ENCODE results near the gene PAPLN. TPM values are rescaled to one million over a fixed set of nuclear protein-coding genes. Genes with fewer than 3 reads are reported as not detected.

The PAPLN gene
- total RNA-seq, 2 experiments from 2014 or later, result 0.29 to 0.47 TPM

DNA sequence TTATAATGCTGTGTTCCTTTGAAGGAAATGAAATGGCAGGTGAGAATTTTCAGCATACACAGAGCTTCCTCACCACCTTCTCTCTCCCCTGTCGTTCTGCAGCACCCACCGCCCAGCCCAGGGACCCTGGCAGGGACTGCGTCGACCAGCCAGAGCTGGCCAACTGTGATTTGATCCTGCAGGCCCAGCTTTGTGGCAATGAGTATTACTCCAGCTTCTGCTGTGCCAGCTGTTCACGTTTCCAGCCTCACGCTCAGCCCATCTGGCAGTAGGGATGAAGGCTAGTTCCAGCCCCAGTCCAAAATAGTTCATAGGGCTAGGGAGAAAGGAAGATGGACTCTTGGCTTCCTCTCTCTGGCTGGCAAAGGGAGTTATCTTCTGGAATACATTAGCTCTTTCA lies 35.1 kb downstream of the PAPLN start:
- ChIA-PET POLR2A (no interaction called here), CTCF (interaction anchor here (1.1 to 2.3 kb wide), 3 partner anchors 9 to 100 kb away, joined by 3 to 8 read pairs (median 3); no protein-coding TSS in a partner anchor)
- no peak for ATAC-seq
- Mint-ChIP-seq H3K27me3 (peaks cover 11% of the 10 kb centered on the region), H3K4me1 (ENCODE audit: low read depth) (peaks cover 9% of the 10 kb centered on the region), H3K36me3 (ENCODE audit: low read depth) (peaks cover 5% of the 10 kb centered on the region), H3K9me3 (no peaks in the 10 kb centered on the region), H3K27ac (no peak overlapping the region), H3K4me3 (no peak overlapping the region)
- intact Hi-C loops (cut with micrococcal nuclease), result no loop called here
- DNase-seq, result no peak
- TF ChIP-seq, protein P1, sequence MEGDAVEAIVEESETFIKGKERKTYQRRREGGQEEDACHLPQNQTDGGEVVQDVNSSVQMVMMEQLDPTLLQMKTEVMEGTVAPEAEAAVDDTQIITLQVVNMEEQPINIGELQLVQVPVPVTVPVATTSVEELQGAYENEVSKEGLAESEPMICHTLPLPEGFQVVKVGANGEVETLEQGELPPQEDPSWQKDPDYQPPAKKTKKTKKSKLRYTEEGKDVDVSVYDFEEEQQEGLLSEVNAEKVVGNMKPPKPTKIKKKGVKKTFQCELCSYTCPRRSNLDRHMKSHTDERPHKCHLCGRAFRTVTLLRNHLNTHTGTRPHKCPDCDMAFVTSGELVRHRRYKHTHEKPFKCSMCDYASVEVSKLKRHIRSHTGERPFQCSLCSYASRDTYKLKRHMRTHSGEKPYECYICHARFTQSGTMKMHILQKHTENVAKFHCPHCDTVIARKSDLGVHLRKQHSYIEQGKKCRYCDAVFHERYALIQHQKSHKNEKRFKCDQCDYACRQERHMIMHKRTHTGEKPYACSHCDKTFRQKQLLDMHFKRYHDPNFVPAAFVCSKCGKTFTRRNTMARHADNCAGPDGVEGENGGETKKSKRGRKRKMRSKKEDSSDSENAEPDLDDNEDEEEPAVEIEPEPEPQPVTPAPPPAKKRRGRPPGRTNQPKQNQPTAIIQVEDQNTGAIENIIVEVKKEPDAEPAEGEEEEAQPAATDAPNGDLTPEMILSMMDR (IDR thresholded peaks at IDR 0.05), result no peak

DNA sequence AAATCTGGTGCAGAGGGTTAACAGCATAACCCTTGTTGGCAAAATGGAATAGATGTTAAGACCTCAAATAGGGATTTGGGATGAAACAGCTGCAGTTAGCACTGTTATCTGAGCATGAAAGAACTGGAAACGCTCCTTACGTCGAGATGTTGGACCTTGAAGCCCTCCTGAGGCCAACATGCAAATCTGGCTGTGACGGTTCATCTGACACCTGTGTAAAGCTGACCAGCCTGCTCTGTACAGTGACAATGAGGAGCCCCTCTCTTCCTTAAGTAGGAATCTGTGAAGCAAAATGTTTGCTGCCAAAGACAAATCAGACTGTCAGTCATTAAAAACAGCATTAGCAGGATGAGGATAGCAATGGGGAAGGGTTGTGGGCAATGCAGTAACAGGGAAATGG lies 36.5 kb downstream of the PAPLN start:
- no peak for DNase-seq
- Mint-ChIP-seq H3K27ac (no peak overlapping the region), H3K9me3 (no peaks in the 10 kb centered on the region), H3K36me3 (ENCODE audit: low read depth) (peaks cover 5% of the 10 kb centered on the region), H3K27me3 (peaks cover 11% of the 10 kb centered on the region), H3K4me3 (no peak overlapping the region), H3K4me1 (ENCODE audit: low read depth) (peaks cover 9% of the 10 kb centered on the region)
- no peak for ATAC-seq
- intact Hi-C loops (cut with micrococcal nuclease), result no loop called here
- ChIA-PET POLR2A (no interaction called here), CTCF (interaction anchor here (1.5 kb wide), 1 partner anchor 22 kb away, joined by 5 read pairs; no protein-coding TSS in a partner anchor)
- TF ChIP-seq, protein P1 (IDR thresholded peaks at IDR 0.05), result no peak

DNA sequence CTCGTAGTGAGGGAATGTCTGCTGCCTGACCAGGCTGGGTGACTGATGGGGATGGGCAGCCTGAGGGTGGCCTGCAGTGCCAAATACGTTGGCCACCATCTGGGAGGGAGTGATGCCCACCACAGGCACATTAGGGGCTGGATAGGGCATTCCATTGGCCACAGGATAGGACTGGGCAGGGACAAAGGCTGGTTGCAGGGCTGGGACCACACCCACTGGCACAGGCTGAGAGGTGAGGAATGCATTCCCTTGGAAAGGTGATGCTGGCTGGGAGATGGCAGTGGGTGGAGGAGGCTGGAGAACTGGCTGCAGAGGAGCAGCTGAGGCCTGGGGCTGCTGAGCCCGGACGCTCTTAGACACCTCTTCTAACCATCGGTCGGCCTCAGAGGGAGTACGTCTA lies 39.5 kb downstream of the PAPLN start:
- no peak for DNase-seq
- no peak overlapping the region for H3K4me3 Mint-ChIP-seq
- TF ChIP-seq, protein P1 (IDR thresholded peaks at IDR 0.05), result no peak
- no peaks in the 10 kb centered on the region for H3K27me3 Mint-ChIP-seq
- H3K4me1 Mint-ChIP-seq (ENCODE audit: low read depth), result peaks cover 2% of the 10 kb centered on the region
- H3K9me3 Mint-ChIP-seq, result no peaks in the 10 kb centered on the region
- intact Hi-C loops (cut with micrococcal nuclease), result no loop called here
- peaks cover 7% of the 10 kb centered on the region for H3K36me3 Mint-ChIP-seq (ENCODE audit: low read depth)
- ChIA-PET POLR2A (no interaction called here), CTCF (no interaction called here)
- no peak overlapping the region for H3K27ac Mint-ChIP-seq
- ATAC-seq, result no peak

DNA sequence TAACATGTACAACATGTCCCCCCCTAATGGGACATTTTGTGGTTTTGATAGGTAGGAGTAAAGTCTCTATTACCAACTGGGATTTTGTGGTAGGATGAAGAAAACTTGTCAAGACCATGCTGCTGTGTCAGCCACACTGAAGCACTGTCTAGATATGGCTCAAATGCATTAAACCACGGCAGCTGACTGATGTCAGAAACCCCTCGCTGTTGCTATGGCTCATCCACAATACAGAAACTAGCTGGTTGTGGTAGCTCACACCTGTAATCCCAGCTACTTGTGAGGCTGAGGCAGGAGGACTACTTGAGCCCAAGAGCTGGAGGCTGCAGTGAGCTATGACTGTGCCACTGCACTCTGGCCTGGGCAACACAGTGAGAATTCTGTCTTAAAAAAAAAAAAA lies 40.1 kb downstream of the PAPLN start:
- no peak for ATAC-seq
- CTCF ChIA-PET, result no interaction called here
- POLR2A ChIA-PET, result no interaction called here
- Mint-ChIP-seq H3K4me1 (ENCODE audit: low read depth) (peaks cover 5% of the 10 kb centered on the region), H3K27me3 (no peaks in the 10 kb centered on the region), H3K4me3 (no peak overlapping the region), H3K36me3 (ENCODE audit: low read depth) (peaks cover 10% of the 10 kb centered on the region), H3K9me3 (no peaks in the 10 kb centered on the region), H3K27ac (no peak overlapping the region)
- intact Hi-C loops (cut with micrococcal nuclease), result no loop called here
- TF ChIP-seq, protein P1 (IDR thresholded peaks at IDR 0.05), result no peak
- DNase-seq, result no peak

DNA sequence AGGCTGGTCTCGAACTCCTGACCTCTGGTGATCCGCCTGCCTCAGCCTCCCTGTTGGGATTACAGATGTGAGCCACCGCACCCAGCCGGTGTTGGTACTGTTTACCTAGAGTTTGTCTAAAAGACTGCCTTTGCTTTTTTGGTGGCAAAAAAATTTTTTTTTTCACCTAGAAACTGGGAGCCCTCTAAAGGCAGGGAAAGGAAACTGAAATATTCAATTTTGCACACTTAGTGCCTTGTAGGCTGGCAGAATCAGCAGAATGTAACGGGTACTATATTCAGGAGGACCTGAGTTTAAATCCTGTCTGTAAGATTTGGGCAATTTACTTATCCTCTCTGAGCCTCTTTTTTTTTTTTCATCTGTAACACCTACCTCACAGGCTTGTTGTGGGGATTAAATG lies 43.6 kb downstream of the PAPLN start:
- peaks cover 7% of the 10 kb centered on the region for H3K4me1 Mint-ChIP-seq (ENCODE audit: low read depth)
- H3K27me3 Mint-ChIP-seq, result no peaks in the 10 kb centered on the region
- intact Hi-C loops (cut with micrococcal nuclease), result no loop called here
- H3K27ac Mint-ChIP-seq, result no peak overlapping the region
- TF ChIP-seq, protein P1 (IDR thresholded peaks at IDR 0.05), result no peak
- ATAC-seq (no peak), DNase-seq (no peak)
- H3K4me3 Mint-ChIP-seq, result no peak overlapping the region
- H3K9me3 Mint-ChIP-seq, result no peaks in the 10 kb centered on the region
- ChIA-PET CTCF (interaction anchor here (0.6 to 1.4 kb wide), 3 partner anchors 11 to 80 kb away, joined by 3 to 4 read pairs (median 3); no protein-coding TSS in a partner anchor), POLR2A (interaction anchor here (0.6 kb wide), 1 partner anchor 91 kb away, joined by 3 read pairs; no protein-coding TSS in a partner anchor)
- peaks cover 13% of the 10 kb centered on the region for H3K36me3 Mint-ChIP-seq (ENCODE audit: low read depth)
